Hepatocyte (in vitro differentiated cells): ENCODE measurements around the gene RER1. TPM values are rescaled to one million over a fixed set of nuclear protein-coding genes. Genes with fewer than 3 reads are reported as not detected.

Source experiments
- DNase-seq: peaks from one replicate; pipeline ENCODE4 v3.0.0-alpha.2; 2016; ENCODE audit warnings: low spot score
- H2AFZ ChIP-seq: fragments of 200-600 bp; sonication (generic); 2 replicates; pipeline ENCODE4 v1.6.0; 2016; ENCODE audit warnings: antibody characterized with exemption, mild to moderate bottlenecking
- H3K27ac ChIP-seq: fragments of 200-600 bp; sonication (generic); 2 replicates; pipeline ENCODE4 v1.5.1; 2016; ENCODE audit warnings: mild to moderate bottlenecking
- H3K27me3 ChIP-seq: fragments of 200-600 bp; sonication (generic); 2 replicates; pipeline ENCODE4 v1.6.1; 2016
- H3K36me3 ChIP-seq: fragments of 200-600 bp; sonication (generic); replicated peaks from 2 replicates; pipeline ENCODE4 v1.5.1; 2016; ENCODE audit warnings: low read depth; ENCODE audit not compliant: insufficient read depth
- H3K4me1 ChIP-seq: fragments of 200-600 bp; sonication (generic); 2 replicates; pipeline ENCODE4 v1.5.1; 2016; ENCODE audit warnings: mild to moderate bottlenecking, moderate library complexity; ENCODE audit not compliant: insufficient read depth
- H3K4me2 ChIP-seq: fragments of 200-600 bp; sonication (generic); 2 replicates; pipeline ENCODE4 v1.6.0; 2016
- H3K4me3 ChIP-seq: fragments of 200-600 bp; sonication (generic); 2 replicates; pipeline ENCODE4 v1.5.1; 2016; ENCODE audit warnings: mild to moderate bottlenecking
- H3K79me2 ChIP-seq: fragments of 200-600 bp; sonication (generic); 2 replicates; pipeline ENCODE4 v1.6.0; 2017; ENCODE audit warnings: mild to moderate bottlenecking
- H3K9me2 ChIP-seq: fragments of 200-600 bp; sonication (generic); replicated peaks from 2 replicates; pipeline ENCODE4 v1.6.0; 2017; ENCODE audit warnings: mild to moderate bottlenecking; ENCODE audit not compliant: insufficient read depth
- H3K9me3 ChIP-seq: fragments of 200-600 bp; sonication (generic); 2 replicates; pipeline ENCODE4 v1.5.1; 2016; ENCODE audit warnings: low read depth, mild to moderate bottlenecking
- H4K20me1 ChIP-seq: fragments of 200-600 bp; sonication (generic); 2 replicates; pipeline ENCODE4 v1.6.0; 2016; ENCODE audit warnings: mild to moderate bottlenecking; ENCODE audit not compliant: insufficient read depth, poor library complexity, severe bottlenecking
- EZH2 ChIP-seq: fragments of 200-600 bp; sonication (generic); IDR thresholded peaks from 2 replicates; pipeline ENCODE4 v1.6.1; 2016; ENCODE audit warnings: antibody characterized with exemption, mild to moderate bottlenecking, borderline replicate concordance
- EZH2phosphoT487 ChIP-seq: fragments of 200-600 bp; sonication (generic); IDR thresholded peaks from one replicate; pipeline ENCODE4 v1.6.1; 2018; ENCODE audit warnings: antibody characterized with exemption, mild to moderate bottlenecking, low read depth, moderate library complexity; ENCODE audit not compliant: unreplicated experiment, severe bottlenecking
- WGBS: methylation state at CpG from one replicate; pipeline ENCODE4 v1.1.6; 2016; ENCODE audit warnings: low lambda C conversion rate; ENCODE audit errors: missing lambda C conversion rate; 5-methylcytosine and 5-hydroxymethylcytosine counted together
- polyA plus RNA-seq: library from polyadenylated mRNA; unstranded; fragments of >200 nt; fragmentation: Nextera tagmentation; extraction: Ambion mirVana; gene quantifications from 2 replicates; pipeline ENCODE4 v1.2.1, GENCODE V29; 2016
- total RNA-seq: library from RNA; depleted of rRNA; stranded (reverse); fragments of >200 nt; gene quantifications from 2 replicates; pipeline ENCODE4 v1.2.3, GENCODE V29; 2014
- TF ChIP-seq, protein P1 (sequence below): fragments of 200-600 bp; sonication (generic); IDR thresholded peaks from 2 replicates; pipeline ENCODE4 v1.5.1; 2016; ENCODE audit warnings: antibody characterized with exemption, mild to moderate bottlenecking; ENCODE audit not compliant: poor library complexity

RER1 gene
- total and polyA plus RNA-seq, 2 experiments from 2014 or later: 123 to 237 TPM

DNA sequence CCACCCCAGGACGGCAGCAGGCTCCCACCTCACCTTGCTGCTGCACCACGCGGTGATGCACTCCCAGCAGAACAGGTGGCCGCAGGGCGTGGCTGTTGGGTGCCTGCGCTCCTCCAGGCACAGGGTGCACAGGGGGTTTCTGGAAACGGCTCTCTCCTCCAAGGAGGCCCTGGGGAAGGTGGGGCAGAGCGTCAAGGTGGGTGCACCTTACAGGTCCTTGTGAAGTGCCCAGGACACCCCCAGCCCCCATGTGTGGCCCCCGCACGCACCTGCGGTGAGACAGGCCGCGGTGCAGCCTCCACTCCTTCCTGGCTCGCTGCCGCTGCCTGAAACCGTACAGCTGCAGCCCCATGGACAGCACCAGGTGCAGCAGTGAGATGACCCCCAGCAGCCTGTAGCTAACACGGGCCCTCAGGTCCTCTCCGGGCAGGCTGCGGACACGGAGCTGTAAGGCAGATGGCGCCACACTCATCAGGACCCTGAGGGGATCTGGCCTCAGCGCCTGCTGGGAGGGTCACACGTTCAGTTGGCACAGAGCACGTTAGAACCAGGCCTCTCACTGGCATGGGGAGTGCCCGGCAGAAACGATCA lies 14.9 kb downstream of the RER1 start:
- H3K27ac ChIP-seq: no peak overlapping the region
- DNase-seq: no peak

DNA sequence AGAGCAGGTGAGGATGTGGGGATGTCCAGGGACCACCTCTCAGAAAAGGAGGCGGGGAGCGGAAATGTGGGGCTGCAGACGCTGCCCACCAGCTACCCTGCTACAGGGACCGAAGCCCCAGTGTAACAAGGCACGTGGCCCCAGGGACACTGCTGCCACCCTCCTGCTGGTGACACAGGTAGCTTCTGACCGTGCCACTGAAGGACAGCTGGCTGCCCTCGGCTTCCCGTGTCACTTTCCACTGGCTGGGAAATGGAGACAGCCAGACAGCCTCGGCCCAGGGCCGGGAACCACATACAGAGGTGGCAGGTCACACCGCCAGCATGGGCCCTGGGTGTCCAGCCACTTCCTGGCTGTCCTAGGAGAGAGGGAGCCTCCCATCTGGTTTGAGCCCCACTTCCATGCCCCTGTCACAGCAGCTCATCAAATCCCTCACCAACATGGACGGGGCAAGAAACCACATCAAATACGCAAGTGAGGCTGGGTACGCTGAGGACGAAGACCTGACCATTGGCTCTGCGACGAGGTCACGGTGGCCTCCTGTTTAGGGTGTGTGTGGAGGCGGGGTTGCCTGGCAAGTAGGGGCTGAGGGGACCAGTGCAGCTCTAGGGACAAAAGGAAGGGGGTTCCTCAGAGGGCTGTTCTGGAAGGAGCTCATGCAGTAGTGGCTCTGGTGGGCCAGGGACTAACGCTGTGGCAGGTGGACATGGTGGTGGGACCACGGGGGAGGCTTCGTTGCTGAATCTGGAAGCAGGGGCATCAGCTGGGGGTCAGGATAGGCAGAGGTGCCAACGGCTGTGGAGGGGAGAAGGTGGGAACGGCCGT lies 15.7 kb downstream of the RER1 start:
- H4K20me1 ChIP-seq: no peaks in the 10 kb centered on the region
- H3K9me2 ChIP-seq: no peaks in the 10 kb centered on the region
- 89% methylated on average over 24 of the region's 25 CpGs for WGBS
- H3K4me1 ChIP-seq: no peaks in the 10 kb centered on the region
- H3K4me3 ChIP-seq: no peak overlapping the region
- H3K4me2 ChIP-seq: no peak overlapping the region
- H3K27me3 ChIP-seq: no peaks in the 10 kb centered on the region
- no peaks in the 10 kb centered on the region for H3K36me3 ChIP-seq
- no peak for TF ChIP-seq EZH2phosphoT487
- TF ChIP-seq, protein P1, sequence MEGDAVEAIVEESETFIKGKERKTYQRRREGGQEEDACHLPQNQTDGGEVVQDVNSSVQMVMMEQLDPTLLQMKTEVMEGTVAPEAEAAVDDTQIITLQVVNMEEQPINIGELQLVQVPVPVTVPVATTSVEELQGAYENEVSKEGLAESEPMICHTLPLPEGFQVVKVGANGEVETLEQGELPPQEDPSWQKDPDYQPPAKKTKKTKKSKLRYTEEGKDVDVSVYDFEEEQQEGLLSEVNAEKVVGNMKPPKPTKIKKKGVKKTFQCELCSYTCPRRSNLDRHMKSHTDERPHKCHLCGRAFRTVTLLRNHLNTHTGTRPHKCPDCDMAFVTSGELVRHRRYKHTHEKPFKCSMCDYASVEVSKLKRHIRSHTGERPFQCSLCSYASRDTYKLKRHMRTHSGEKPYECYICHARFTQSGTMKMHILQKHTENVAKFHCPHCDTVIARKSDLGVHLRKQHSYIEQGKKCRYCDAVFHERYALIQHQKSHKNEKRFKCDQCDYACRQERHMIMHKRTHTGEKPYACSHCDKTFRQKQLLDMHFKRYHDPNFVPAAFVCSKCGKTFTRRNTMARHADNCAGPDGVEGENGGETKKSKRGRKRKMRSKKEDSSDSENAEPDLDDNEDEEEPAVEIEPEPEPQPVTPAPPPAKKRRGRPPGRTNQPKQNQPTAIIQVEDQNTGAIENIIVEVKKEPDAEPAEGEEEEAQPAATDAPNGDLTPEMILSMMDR: no peak
- TF ChIP-seq EZH2: no peak
- H3K79me2 ChIP-seq: peaks cover 12% of the 10 kb centered on the region
- DNase-seq: no peak
- H3K27ac ChIP-seq: no peak overlapping the region
- H2AFZ ChIP-seq: no peak overlapping the region
- H3K9me3 ChIP-seq: no peaks in the 10 kb centered on the region

More for the DNA sequence above, 14.9 kb downstream of the RER1 start:
- H3K4me2 ChIP-seq: no peak overlapping the region
- H3K79me2 ChIP-seq: peaks cover 8% of the 10 kb centered on the region
- H3K9me3 ChIP-seq: no peaks in the 10 kb centered on the region
- H3K36me3 ChIP-seq: no peaks in the 10 kb centered on the region
- no peaks in the 10 kb centered on the region for H3K9me2 ChIP-seq
- H4K20me1 ChIP-seq: peaks cover 3% of the 10 kb centered on the region
- WGBS: 89% methylated on average over 26 of the region's 26 CpGs
- H3K4me3 ChIP-seq: no peak overlapping the region
- no peak overlapping the region for H2AFZ ChIP-seq
- no peaks in the 10 kb centered on the region for H3K4me1 ChIP-seq
- H3K27me3 ChIP-seq: no peaks in the 10 kb centered on the region
- TF ChIP-seq, protein P1: no peak
- no peak for TF ChIP-seq EZH2
- no peak for TF ChIP-seq EZH2phosphoT487

DNA sequence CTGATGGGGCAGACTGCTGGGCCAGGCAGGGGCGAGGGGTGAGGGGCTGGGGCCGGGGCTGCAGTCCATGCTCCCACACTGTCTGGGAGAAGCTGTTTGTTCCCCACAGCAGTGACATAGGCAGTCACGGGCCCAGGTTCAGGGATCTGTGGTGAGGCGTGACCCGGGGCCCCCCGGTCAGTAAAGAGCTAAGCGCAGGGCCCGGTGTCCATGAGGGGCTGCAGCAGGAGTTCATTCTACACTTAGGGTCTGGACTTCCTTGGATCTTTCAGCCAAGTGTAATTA lies 16.3 kb downstream of the RER1 start:
- H3K4me3 ChIP-seq: no peak overlapping the region
- H3K9me3 ChIP-seq: no peaks in the 10 kb centered on the region
- no peak overlapping the region for H3K4me2 ChIP-seq
- no peaks in the 10 kb centered on the region for H3K9me2 ChIP-seq
- WGBS: 99% methylated on average over 8 of the region's 8 CpGs
- H3K79me2 ChIP-seq: peaks cover 12% of the 10 kb centered on the region
- no peaks in the 10 kb centered on the region for H3K27me3 ChIP-seq
- DNase-seq: no peak
- TF ChIP-seq, protein P1: no peak
- TF ChIP-seq EZH2phosphoT487 (no peak), EZH2 (no peak)
- no peaks in the 10 kb centered on the region for H4K20me1 ChIP-seq
- no peaks in the 10 kb centered on the region for H3K36me3 ChIP-seq
- H3K4me1 ChIP-seq: no peaks in the 10 kb centered on the region
- no peak overlapping the region for H2AFZ ChIP-seq
- no peak overlapping the region for H3K27ac ChIP-seq
